ENCODE results near the gene GDF7. TPM values are rescaled to one million over a fixed set of nuclear protein-coding genes. Genes with fewer than 3 reads are reported as not detected.

The GDF7 gene
- total and polyA plus RNA-seq, 10 of the 15 experiments (the other 5 are each of a cell fraction or from before 2014, with no cell fraction given) = 0.02 to 0.11 (median 0.04) TPM; not detected in 1

- ChIA-PET RAD21 (ENCODE audit: unreplicated experiment) (interaction anchor here (0.5 to 0.6 kb wide), 2 partner anchors 355 to 539 kb away, joined by 3 read pairs; no protein-coding TSS in a partner anchor), POLR2A (no interaction called here), CTCF (no interaction called here), SMC1A (ENCODE audit: uncharacterized antibody, unreplicated experiment) (no interaction called here)
- Histone ChIP-seq H3K4me1 (ENCODE audit: control insufficient read depth, insufficient read depth, low read length) (peaks cover 13% of the 10 kb centered on the region; the same call in 1 of the 2 replicates), H3K27ac (ENCODE audit: control insufficient read depth, insufficient read depth) (no peak overlapping the region), H4K20me1 (ENCODE audit: control insufficient read depth, insufficient read depth) (no peaks in the 10 kb centered on the region), H3K4me2 (ENCODE audit: control insufficient read depth, insufficient read depth) (no peak overlapping the region), H3K79me2 (ENCODE audit: control insufficient read depth, insufficient read depth, low read length) (no peaks in the 10 kb centered on the region), H3K4me3 (no peak overlapping the region), H3K36me3 (ENCODE audit: control insufficient read depth in 2 of 2, insufficient read depth in 2 of 2, low read length in 1 of 2) (no peaks in the 10 kb centered on the region), H2AFZ (ENCODE audit: control insufficient read depth, low read depth, low read length) (no peak overlapping the region), H3K9ac (ENCODE audit: control insufficient read depth, insufficient read depth, low read length) (no peak overlapping the region), H3K9me3 (replicated peaks; ENCODE audit: control insufficient read depth, insufficient read depth, low read length) (no peaks in the 10 kb centered on the region; the same call in 2 of the 3 replicates), H3K27me3 (replicated peaks in 1 of 2; ENCODE audit: control insufficient read depth in 2 of 2, insufficient read depth in 2 of 2, low read length in 1 of 2) (peaks cover 22 to 33% of the 10 kb centered on the region in 2 experiments)
- ATAC-seq (no peak), DNase-seq (ENCODE audit: low read depth, low spot score) (no peak), FAIRE-seq (no peak)
- in situ Hi-C loops (cut with MboI) = loop anchor here (25.0 kb wide), 1 partner anchor 443 kb away; the partner anchor contains the start of gene TDRD15
- intact Hi-C loops (cut with micrococcal nuclease; ENCODE audit: unreplicated experiment) = no loop called here
- no TSS peak for BruUV-seq (replicated peaks)
- TF ChIP-seq ATF2 (IDR thresholded peaks at IDR 0.05; ENCODE audit: low read length) = no peak
- no peak for TF ChIP-seq ATF7 (IDR thresholded peaks at IDR 0.05; ENCODE audit: low read depth)
- TF ChIP-seq NFXL1 (IDR thresholded peaks at IDR 0.05; ENCODE audit: borderline replicate concordance) = no peak
- no peak for TF ChIP-seq CREM (IDR thresholded peaks at IDR 0.05; ENCODE audit: low read depth)
- TF ChIP-seq ZNF217 (IDR thresholded peaks at IDR 0.05) = no peak
- no peak for TF ChIP-seq RAD51 (IDR thresholded peaks at IDR 0.05)
- no peak for TF ChIP-seq BCL11A (IDR thresholded peaks at IDR 0.05; ENCODE audit: low read depth, low read length)
- TF ChIP-seq IRF3 (IDR thresholded peaks at IDR 0.05) = no peak
- no peak for TF ChIP-seq EED (IDR thresholded peaks at IDR 0.05; ENCODE audit: low read depth)
- 65% methylated on average over 8 of the region's 8 CpGs for WGBS (ENCODE audit: insufficient coverage, insufficient replicate concordance, low lambda C conversion rate, missing lambda C conversion rate)
Observed at GRCh38 chr2:20668871-20669475, 2.0 kb downstream of the GDF7 start.
